ENCODE data around the gene JAM3. TPM values are rescaled to one million over a fixed set of nuclear protein-coding genes. Genes with fewer than 3 reads are reported as not detected.

The JAM3 gene
- total and polyA plus RNA-seq, 11 donors = 11.9 to 56.9 (median 34.0) TPM

- intact Hi-C loops (cut with DNase I) = no loop called here
- Histone ChIP-seq H3K9me3 (no peaks in the 10 kb centered on the region), H3K4me1 (peaks cover 0 to 9% (median 0%) of the 10 kb centered on the region in 12 donors), H3K4me3 (no peak overlapping the region), H3K27me3 (no peaks in the 10 kb centered on the region), H3K36me3 (peaks cover 0 to 83% (median 35%) of the 10 kb centered on the region in 9 donors), H3K27ac (no peak overlapping the region)
- DNase-seq (no peak), ATAC-seq (no peak)
- WGBS, 4 donors = 91 to 92% (median 92%) methylated on average over 8 of the region's 8 CpGs
- no peak for TF ChIP-seq CTCF (IDR thresholded peaks at IDR 0.05)
Measured at GRCh38 chr11:134145715-134146114, 76.8 kb downstream of the JAM3 start.

GRCh38 chr11:134146598-134146997 is 77.7 kb downstream of the JAM3 start:
- H3K4me3 ChIP-seq = no peak overlapping the region
- peaks cover 0 to 83% (median 41%) of the 10 kb centered on the region in 9 donors for H3K36me3 ChIP-seq
- H3K9me3 ChIP-seq = no peaks in the 10 kb centered on the region
- no peak overlapping the region for H3K27ac ChIP-seq
- intact Hi-C loops (cut with DNase I) = no loop called here
- H3K27me3 ChIP-seq = no peaks in the 10 kb centered on the region
- WGBS, 4 donors = 94 to 98% (median 97%) methylated on average over 3 of the region's 3 CpGs
- H3K4me1 ChIP-seq = peaks cover 0 to 9% (median 0%) of the 10 kb centered on the region in 12 donors
- no peak for TF ChIP-seq POLR2A (IDR thresholded peaks at IDR 0.05)
- TF ChIP-seq CTCF (IDR thresholded peaks at IDR 0.05) = no peak
- DNase-seq = no peak
- no peak for ATAC-seq

- ATAC-seq = no peak
- Histone ChIP-seq H3K27me3 (no peaks in the 10 kb centered on the region), H3K27ac (no peak overlapping the region), H3K4me1 (peaks cover 0 to 6% (median 0%) of the 10 kb centered on the region in 12 donors), H3K36me3 (peaks cover 0 to 93% (median 64%) of the 10 kb centered on the region in 9 donors), H3K4me3 (no peak overlapping the region), H3K9me3 (no peaks in the 10 kb centered on the region)
- TF ChIP-seq POLR2A (IDR thresholded peaks at IDR 0.05) (no peak), CTCF (IDR thresholded peaks at IDR 0.05) (no peak)
- DNase-seq = no peak
- WGBS, 4 donors = 94 to 96% (median 95%) methylated on average over 16 of the region's 16 CpGs
- intact Hi-C loops (cut with DNase I) = no loop called here
Measured at GRCh38 chr11:134149371-134149770, 80.5 kb downstream of the JAM3 start.

GRCh38 chr11:134150195-134150903 is 81.5 kb downstream of the JAM3 start:
- Histone ChIP-seq H3K27me3 (no peaks in the 10 kb centered on the region), H3K9me3 (no peaks in the 10 kb centered on the region), H3K36me3 (peaks cover 0 to 87% (median 67%) of the 10 kb centered on the region in 9 donors), H3K27ac (no peak overlapping the region), H3K4me3 (no peak overlapping the region), H3K4me1 (peaks cover 0 to 6% (median 0%) of the 10 kb centered on the region in 12 donors)
- 83 to 91% (median 91%) methylated on average over 12 of the region's 12 CpGs for WGBS, 4 donors
- ATAC-seq (peak; percentile 28 to 81 (median 61)), DNase-seq (peak in 2 of 5 donors; percentile 29 to 43)
- intact Hi-C loops (cut with DNase I) = no loop called here
- TF ChIP-seq POLR2A (IDR thresholded peaks at IDR 0.05) = no peak
